ENCODE data around the gene SLC39A11. TPM values are rescaled to one million over a fixed set of nuclear protein-coding genes. Genes with fewer than 3 reads are reported as not detected.
"Not testable (repeated sequence)": the region's sequence is repeated elsewhere in the genome, so short reads cannot be mapped to it uniquely, and the experiment has no call there.

Gene SLC39A11
- total RNA-seq, 1 experiment from 2014 or later = 15.2 TPM

GRCh38 chr17:73098919-73099318, 6.4 kb upstream of the SLC39A11 start:
- Mint-ChIP-seq H3K27ac (no peak overlapping the region), H3K9me3 (peaks cover 2 to 3% of the 10 kb centered on the region in 2 experiments; a peak in 2 of 5 replicates), H3K4me3 (no peak overlapping the region), H3K36me3 (ENCODE audit: insufficient read depth in 1 of 3, low read depth in 3 of 3) (no peaks in the 10 kb centered on the region; a peak in 2 of 7 replicates), H3K27me3 (ENCODE audit: low read depth) (no peaks in the 10 kb centered on the region; the same call in 1 of the 2 replicates), H3K4me1 (peaks cover 8 to 10% of the 10 kb centered on the region in 2 experiments)
- no CpG with 5 or more reads among the region's 5 CpGs for WGBS (ENCODE audit: extremely low coverage, insufficient read length, low lambda C conversion rate)
- no peaks in the 10 kb centered on the region for H3K9me3 ChIP-seq (ENCODE audit: control insufficient read depth, low read depth, low read length)
- H3K14ac ChIP-seq (ENCODE audit: insufficient read depth, low read length) = no peak overlapping the region
- no peak overlapping the region for H4K5ac ChIP-seq (ENCODE audit: insufficient read length, low read depth, low read length)
- no peak overlapping the region for H2AFZ ChIP-seq (ENCODE audit: low read length)
- H4K20me1 ChIP-seq (ENCODE audit: control insufficient read depth, insufficient read depth, insufficient read length) = no peaks in the 10 kb centered on the region
- H3T11ph ChIP-seq (ENCODE audit: low read length) = no peak overlapping the region
- no peaks in the 10 kb centered on the region for H3K4me1 ChIP-seq (ENCODE audit: insufficient read depth, low read length)
- no peak overlapping the region for H2AK5ac ChIP-seq (ENCODE audit: insufficient read length, low read length)
- no peak overlapping the region for H4K8ac ChIP-seq (replicated peaks; ENCODE audit: insufficient read length, low read depth, low read length)
- DNase-seq = no peak
- no peak overlapping the region for H2BK5ac ChIP-seq (ENCODE audit: insufficient read length, low read length)
- H2BK12ac ChIP-seq (ENCODE audit: insufficient read length, low read depth, low read length) = no peak overlapping the region
- H3K27ac ChIP-seq (ENCODE audit: insufficient read length, low read depth, low read length) = no peak overlapping the region
- no peaks in the 10 kb centered on the region for H3K79me2 ChIP-seq (ENCODE audit: insufficient read depth, low read length)
- H3K23me2 ChIP-seq (ENCODE audit: insufficient read length, low read depth, low read length, poor library complexity, severe bottlenecking) = no peaks in the 10 kb centered on the region
- H2BK20ac ChIP-seq (ENCODE audit: low read depth, low read length, poor library complexity, severe bottlenecking) = no peak overlapping the region
- no peak overlapping the region for H3K56ac ChIP-seq (ENCODE audit: insufficient read length, low read depth, low read length)
- H2BK15ac ChIP-seq (ENCODE audit: low read depth, low read length) = no peak overlapping the region
- no peak overlapping the region for H2BK120ac ChIP-seq (ENCODE audit: low read depth, low read length, poor library complexity, severe bottlenecking)
- H3K79me1 ChIP-seq (ENCODE audit: insufficient read depth, low read depth, low read length, poor library complexity, severe bottlenecking) = no peaks in the 10 kb centered on the region
- H3K23ac ChIP-seq (ENCODE audit: insufficient read length, low read depth, low read length) = no peak overlapping the region
- H4K91ac ChIP-seq (ENCODE audit: insufficient read length, low read depth, low read length) = no peak overlapping the region
- no peaks in the 10 kb centered on the region for H3K27me3 ChIP-seq (ENCODE audit: insufficient read depth, low read length)
- no peak overlapping the region for H3K4me2 ChIP-seq (ENCODE audit: insufficient read depth, insufficient read length, low read length)
- no peak overlapping the region for H3K4ac ChIP-seq (ENCODE audit: low read depth, low read length)
- no peak for TF ChIP-seq CTCF (conservative IDR thresholded peaks at IDR 0.05)
- no peak overlapping the region for H3K9ac ChIP-seq (ENCODE audit: extremely low read depth, insufficient read length, low read length)
- H3K18ac ChIP-seq (ENCODE audit: insufficient read length, low read depth, low read length) = no peak overlapping the region

GRCh38 chr17:73097973-73098765, 5.7 kb upstream of the SLC39A11 start:
- not testable (repeated sequence) for H2AFZ ChIP-seq (ENCODE audit: low read length); H4K5ac ChIP-seq (ENCODE audit: insufficient read length, low read depth, low read length); H3K23me2 ChIP-seq (ENCODE audit: insufficient read length, low read depth, low read length, poor library complexity, severe bottlenecking); H3K9me3 Mint-ChIP-seq; H3K18ac ChIP-seq (ENCODE audit: insufficient read length, low read depth, low read length); DNase-seq; H3K4me1 ChIP-seq (ENCODE audit: insufficient read depth, low read length); H2BK120ac ChIP-seq (ENCODE audit: low read depth, low read length, poor library complexity, severe bottlenecking); H3K4me2 ChIP-seq (ENCODE audit: insufficient read depth, insufficient read length, low read length); H3K36me3 Mint-ChIP-seq (ENCODE audit: insufficient read depth in 1 of 3, low read depth in 3 of 3); H2BK20ac ChIP-seq (ENCODE audit: low read depth, low read length, poor library complexity, severe bottlenecking); H3K27me3 ChIP-seq (ENCODE audit: insufficient read depth, low read length); H3K9ac ChIP-seq (ENCODE audit: extremely low read depth, insufficient read length, low read length); H2BK5ac ChIP-seq (ENCODE audit: insufficient read length, low read length); H3K27me3 Mint-ChIP-seq (ENCODE audit: low read depth); H3K4me3 Mint-ChIP-seq; H3K56ac ChIP-seq (ENCODE audit: insufficient read length, low read depth, low read length); H3K4me1 Mint-ChIP-seq; H3K23ac ChIP-seq (ENCODE audit: insufficient read length, low read depth, low read length); H2AK5ac ChIP-seq (ENCODE audit: insufficient read length, low read length); H4K8ac ChIP-seq (replicated peaks; ENCODE audit: insufficient read length, low read depth, low read length); H4K20me1 ChIP-seq (ENCODE audit: control insufficient read depth, insufficient read depth, insufficient read length); H3K27ac Mint-ChIP-seq; H2BK12ac ChIP-seq (ENCODE audit: insufficient read length, low read depth, low read length); H3K27ac ChIP-seq (ENCODE audit: insufficient read length, low read depth, low read length); H3T11ph ChIP-seq (ENCODE audit: low read length); H3K4ac ChIP-seq (ENCODE audit: low read depth, low read length); H3K79me1 ChIP-seq (ENCODE audit: insufficient read depth, low read depth, low read length, poor library complexity, severe bottlenecking); H3K79me2 ChIP-seq (ENCODE audit: insufficient read depth, low read length); H2BK15ac ChIP-seq (ENCODE audit: low read depth, low read length); H3K9me3 ChIP-seq (ENCODE audit: control insufficient read depth, low read depth, low read length); H4K91ac ChIP-seq (ENCODE audit: insufficient read length, low read depth, low read length); H3K14ac ChIP-seq (ENCODE audit: insufficient read depth, low read length)
- no CpG with 5 or more reads among the region's 8 CpGs for WGBS (ENCODE audit: extremely low coverage, insufficient read length, low lambda C conversion rate)
